COLO829 (cell line): ENCODE results near the gene ATRX.
"Not testable (repeated sequence)": the region's sequence is repeated elsewhere in the genome, so short reads cannot be mapped to it uniquely, and the experiment has no call there.

ENCODE experiments used
- DNase-seq: peaks from one replicate; pipeline ENCODE4 v3.0.0; 2012; ENCODE audit warnings: low spot score

The ATRX gene

DNA sequence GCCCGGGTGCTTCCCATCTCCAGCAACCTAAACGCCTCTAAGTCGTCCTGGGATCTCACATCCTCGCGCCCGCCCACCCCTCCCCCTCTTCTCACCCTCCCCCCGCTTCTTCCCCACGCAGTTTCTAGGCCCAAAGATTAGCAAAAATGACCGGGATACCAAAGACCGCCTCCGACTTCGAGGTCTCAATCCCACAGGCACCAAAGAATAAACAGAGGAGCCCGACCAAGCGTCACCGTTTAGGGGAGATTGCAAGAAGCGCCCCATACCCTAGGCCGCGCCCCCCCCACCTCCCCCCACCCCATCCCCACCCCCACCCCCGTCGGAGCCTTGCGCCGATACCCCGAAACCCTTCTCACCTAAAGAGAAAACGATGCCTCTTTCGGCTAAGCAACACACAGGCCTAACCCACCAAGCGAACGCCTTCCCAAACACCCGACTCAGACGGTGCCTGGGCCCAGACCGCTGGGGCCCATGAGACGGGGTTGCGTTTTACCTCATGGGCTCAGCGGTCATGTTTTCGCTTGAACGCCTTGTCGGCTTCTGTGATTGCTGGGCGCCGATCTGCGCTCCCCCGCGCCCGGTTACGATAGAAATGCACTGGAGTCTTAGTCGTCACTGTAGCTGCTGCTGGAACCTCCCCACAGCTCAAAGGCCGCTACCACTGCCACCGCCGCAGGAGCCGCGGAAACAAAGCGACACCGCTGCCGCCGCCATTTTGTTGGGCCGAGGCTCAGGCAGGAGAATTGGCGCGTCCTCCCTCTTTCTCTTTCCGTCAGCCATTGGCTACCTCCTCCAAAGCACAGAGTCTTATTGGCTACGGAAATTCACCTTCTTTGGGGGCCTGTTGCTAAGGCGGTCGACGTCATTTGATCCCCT is at the start of gene ATRX:
TSS of gene ATRX (minus strand) at position 731 of the 879 bp plus-strand sequence. CDS start at position 516, 215 bp downstream.
- DNase-seq = peak; percentile 81

DNA sequence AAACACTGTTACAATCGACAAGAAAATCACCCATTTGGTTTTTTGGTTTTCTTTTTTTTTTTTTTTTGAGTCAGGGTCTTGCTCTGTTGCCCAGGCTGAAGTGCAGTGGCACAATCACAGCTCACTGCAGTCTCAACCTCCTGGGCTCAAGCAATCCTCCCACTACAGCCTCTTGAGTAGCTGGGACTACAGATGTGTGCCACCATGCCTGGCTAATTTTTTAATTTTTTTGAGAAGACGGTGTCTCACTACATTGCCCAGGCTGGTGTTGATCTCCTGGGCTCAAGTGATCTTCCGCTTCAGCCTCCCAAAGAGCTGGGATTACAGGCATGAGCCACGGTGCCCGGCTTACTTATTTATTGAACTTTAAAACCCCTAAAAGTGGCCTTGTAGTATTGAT is 45.5 kb upstream of the ATRX start:
- DNase-seq = not testable (repeated sequence)

GRCh38 chrX:77821989-77822388 is 36.0 kb upstream of the ATRX start:
- DNase-seq = not testable (repeated sequence)

GRCh38 chrX:77820091-77820727 is 34.2 kb upstream of the ATRX start:
- no peak for DNase-seq

DNA sequence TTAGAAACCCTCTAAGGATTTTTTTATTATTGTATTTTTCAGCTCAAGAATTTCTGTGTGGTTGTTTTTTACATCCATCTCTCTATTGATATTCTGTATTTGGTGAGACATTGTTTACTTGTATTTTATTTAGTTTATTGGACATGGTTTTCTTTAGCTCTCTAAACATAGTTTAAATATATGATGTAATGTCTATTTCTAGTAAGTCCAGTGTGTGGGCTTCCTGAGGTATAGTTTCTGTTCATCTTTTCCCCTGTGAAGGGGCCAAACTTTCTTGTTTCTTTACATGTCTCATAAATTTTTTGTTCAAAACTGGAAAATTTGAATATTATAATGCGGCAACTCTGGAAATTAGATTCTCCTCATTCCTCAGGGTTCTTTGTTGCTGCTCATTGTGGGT is 28.2 kb upstream of the ATRX start:
- no peak for DNase-seq

DNA sequence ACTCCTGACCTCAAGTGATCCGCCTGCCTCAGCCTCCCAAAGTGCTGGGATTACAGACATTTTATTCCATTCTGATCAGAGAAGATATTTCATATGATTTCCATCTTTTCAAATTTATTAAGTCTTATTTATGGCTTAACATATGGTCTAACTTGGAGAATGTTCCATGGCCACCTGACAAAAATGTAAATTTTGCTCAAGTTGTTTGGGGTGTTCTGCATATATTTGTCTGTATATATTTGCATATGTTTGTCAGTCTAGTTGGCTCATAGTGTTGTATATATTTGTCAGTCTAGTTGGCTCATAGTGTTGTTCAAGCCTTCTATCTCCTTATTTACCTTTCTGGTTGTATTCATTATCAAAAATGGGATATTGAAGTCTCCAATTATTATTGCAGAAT is 16.2 kb upstream of the ATRX start:
- DNase-seq = no peak

DNA sequence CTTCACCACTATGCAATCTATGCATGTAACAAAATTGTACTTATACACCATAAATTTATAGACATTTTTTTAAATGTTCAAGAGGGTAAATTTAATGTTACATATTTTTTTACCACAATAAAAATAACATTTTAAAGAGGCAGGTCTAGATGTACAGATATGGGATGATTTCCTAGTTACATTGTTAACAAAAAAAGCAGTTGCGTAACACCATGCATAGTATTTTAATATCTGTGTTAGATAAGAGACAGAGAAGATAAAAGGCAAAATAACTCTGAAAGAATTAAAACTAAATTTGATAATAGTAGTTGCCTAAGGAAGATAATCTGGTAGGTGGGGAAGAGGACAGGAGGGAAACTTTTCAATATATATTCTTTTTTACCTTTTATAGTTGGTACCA is 9.1 kb upstream of the ATRX start:
- no peak for DNase-seq

DNA sequence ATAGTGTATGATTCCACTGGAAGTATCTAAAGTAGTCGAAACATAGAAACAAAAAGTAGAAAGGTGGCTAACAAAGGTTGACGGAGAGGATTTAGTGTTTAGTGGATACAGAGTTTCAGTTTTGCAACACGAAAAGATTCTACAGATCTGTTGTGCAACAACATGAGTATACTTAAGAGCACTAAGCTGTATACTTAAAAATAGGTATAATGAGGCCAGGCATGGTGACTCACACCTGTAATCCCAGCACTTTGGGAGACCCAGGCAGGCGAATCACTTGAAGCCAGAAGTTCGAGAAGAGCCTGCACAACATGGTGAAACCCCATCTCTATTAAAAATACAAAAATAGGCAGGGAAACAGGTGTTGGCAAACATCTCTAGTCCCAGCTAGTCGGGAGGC is 7.9 kb upstream of the ATRX start:
- no peak for DNase-seq

- DNase-seq = no peak
Measured at GRCh38 chrX:77788050-77788449, 2.0 kb upstream of the ATRX start.

- no peak for DNase-seq
Measured at GRCh38 chrX:77786365-77786680, 307 bp upstream of the ATRX start.

DNA sequence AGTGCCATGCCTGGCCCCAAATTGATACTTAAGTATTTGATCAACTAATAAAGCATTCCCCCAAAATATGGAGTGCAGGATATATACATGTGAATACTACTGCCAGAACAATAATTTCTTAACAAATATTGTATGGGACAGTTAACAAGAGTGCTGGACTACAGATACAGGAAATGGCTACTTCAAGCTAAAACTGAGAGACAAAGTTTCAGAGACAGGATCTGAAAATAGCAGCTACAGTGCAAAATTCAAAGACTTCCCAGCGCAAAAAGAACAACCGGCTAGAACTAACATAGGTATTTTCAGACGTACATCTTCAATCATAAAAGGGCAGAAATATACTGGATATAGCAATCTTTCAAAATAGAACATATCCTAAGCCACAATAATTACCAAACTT is 6.3 kb downstream of the ATRX start:
- no peak for DNase-seq

- DNase-seq = no peak
Measured at GRCh38 chrX:77776659-77777058, 9.4 kb downstream of the ATRX start.

DNA sequence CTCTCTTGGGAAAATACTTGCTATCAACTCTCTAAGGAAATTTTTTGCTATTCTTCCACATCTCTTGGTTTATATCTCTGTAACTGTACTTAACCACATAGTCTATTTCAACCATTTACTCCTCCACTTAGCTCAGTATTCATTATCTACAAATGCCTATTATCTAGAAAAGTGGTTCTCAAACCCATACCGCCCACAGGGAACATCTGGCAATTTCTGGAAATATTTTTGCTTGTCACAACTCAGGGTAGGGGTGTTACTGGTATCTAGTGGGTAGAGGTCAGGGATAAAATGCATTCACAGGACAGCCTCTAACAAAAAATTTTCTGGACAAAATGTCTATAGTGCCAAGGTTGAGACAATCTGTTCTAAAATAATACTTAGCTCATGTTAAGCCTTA is 14.4 kb downstream of the ATRX start:
- DNase-seq = no peak

DNA sequence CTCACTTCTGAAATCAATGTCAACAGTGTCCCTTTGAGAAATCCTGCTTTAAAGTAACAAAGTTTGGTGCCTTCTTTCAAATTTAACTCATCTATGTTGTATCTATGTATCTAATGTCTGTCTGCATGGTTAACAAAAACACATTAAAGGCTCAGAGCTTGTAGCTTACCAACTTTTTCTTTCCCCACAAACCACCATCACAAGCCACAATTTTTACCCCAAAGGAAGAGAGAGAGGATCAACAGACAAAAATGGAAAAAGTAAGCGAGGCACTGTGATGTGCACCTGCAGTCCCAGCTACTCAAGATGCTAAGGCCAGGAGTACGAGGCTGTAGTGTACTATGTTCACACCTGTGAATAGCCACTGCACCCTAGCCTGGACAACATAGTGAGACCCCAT is 17.2 kb downstream of the ATRX start:
- DNase-seq = no peak

GRCh38 chrX:77766212-77766611 is 19.8 kb downstream of the ATRX start:
- not testable (repeated sequence) for DNase-seq

DNA sequence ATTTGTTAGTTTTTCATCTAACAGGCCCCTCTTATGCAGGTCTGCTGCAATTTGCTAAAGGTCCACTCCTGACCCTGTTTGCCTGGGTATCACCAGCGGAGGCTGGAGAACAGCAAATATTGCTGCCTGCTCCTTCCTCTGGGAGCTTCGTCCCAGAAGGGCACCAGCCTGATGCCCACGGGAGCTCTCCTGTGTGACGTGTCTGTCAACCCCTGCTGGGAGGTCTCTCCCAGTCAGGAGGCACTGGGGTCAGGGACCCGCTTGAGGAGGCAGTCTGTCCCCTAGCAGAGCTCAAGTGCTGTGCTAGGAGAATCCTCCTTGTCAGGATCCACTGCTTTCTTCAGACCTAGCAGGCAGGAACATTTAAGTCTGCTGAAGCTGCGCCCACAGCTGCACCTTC is 30.5 kb downstream of the ATRX start:
- no peak for DNase-seq

DNA sequence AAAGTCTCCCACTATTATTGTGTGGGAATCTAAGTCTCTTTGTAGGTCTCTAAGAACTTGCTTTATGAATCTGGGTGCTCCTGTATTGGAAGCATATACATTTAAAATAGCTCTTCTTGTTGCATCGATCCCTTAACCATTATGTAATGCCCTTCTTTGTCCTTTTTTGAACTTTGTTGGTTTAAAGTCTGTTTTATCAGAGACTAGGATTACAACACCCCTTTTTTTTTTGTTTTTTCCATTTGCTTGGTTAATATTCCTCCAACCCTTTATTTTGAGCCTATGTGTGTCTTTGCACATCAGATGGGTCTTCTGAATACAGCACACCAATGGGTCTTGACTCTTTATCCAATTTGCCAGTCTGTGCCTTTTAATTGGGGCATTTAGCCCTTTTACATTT is 32.1 kb downstream of the ATRX start:
- not testable (repeated sequence) for DNase-seq

DNA sequence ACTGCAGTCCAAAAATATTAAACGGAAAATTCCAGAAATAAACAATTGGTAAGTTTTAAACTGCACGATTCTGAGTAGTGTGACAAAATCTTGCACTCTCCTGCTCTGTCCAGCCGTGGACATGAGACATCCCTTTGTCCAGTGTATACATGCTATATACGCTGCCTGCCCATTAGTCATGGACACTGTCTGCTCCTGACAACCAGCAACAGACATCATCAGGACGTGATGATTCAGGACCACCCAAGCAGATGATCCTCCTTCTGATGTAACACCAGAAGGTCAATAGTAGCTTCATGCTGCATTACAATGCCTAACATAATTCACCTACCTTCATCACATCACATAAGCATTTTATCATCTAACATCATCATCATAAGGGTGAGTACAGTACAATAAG is 36.3 kb downstream of the ATRX start:
- DNase-seq = peak; percentile 28

- no peak for DNase-seq
Measured at GRCh38 chrX:77743720-77744119, 42.3 kb downstream of the ATRX start.

GRCh38 chrX:77742788-77743476 is 43.1 kb downstream of the ATRX start:
- DNase-seq = no peak

GRCh38 chrX:77740376-77740905 is 45.6 kb downstream of the ATRX start:
- DNase-seq = peak; percentile 6

DNA sequence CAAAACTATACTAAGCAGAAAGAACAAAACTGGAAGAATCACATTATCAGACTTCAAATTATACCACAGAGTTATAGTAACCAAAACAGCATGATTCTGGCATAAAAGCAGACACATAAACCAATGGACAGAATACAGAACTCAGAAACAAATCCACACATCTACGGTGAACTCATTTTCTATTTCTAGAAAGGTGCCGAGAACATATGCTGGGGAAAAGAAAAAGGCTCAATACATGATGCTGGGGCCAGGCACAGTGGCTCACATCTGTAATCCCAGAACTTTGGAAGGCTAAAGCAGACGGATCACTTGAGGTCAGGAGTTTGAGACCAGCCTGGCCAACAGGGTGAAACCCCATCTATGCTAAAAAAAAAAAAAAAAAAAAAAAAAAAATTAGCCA is 52.7 kb downstream of the ATRX start:
- no peak for DNase-seq
